Kidney capillary endothelial cell (primary cell): ENCODE measurements around the gene RRN3.
"Not testable (repeated sequence)": the region's sequence is repeated elsewhere in the genome, so short reads cannot be mapped to it uniquely, and the experiment has no call there.

Experiments used
- DNase-seq: peaks from one replicate; pipeline ENCODE4 v3.0.0-alpha.2; 2018; ENCODE audit warnings: low spot score

RRN3 gene

GRCh38 chr16:15027503-15028344 is 66.3 kb downstream of the RRN3 start:
- DNase-seq, result not testable (repeated sequence)

- not testable (repeated sequence) for DNase-seq
Observed at GRCh38 chr16:15027051-15027450, 67.0 kb downstream of the RRN3 start.

GRCh38 chr16:15025234-15025951 is 68.7 kb downstream of the RRN3 start:
- peak; percentile 28 for DNase-seq

- DNase-seq, result not testable (repeated sequence)
Observed at GRCh38 chr16:15024858-15025199, 69.2 kb downstream of the RRN3 start.

- DNase-seq, result not testable (repeated sequence)
Observed at GRCh38 chr16:15023381-15024077, 70.5 kb downstream of the RRN3 start.

- peak; percentile 55 for DNase-seq
Observed at GRCh38 chr16:15022194-15022593, 71.9 kb downstream of the RRN3 start.

GRCh38 chr16:15021429-15021828 is 72.6 kb downstream of the RRN3 start:
- DNase-seq, result not testable (repeated sequence)

- DNase-seq, result not testable (repeated sequence)
Observed at GRCh38 chr16:15016951-15017580, 77.0 kb downstream of the RRN3 start.

GRCh38 chr16:15016354-15016753 is 77.7 kb downstream of the RRN3 start:
- DNase-seq, result not testable (repeated sequence)

- not testable (repeated sequence) for DNase-seq
Observed at GRCh38 chr16:15015671-15016070, 78.4 kb downstream of the RRN3 start.

GRCh38 chr16:15012941-15013340 is 81.1 kb downstream of the RRN3 start:
- not testable (repeated sequence) for DNase-seq
